Activated CD8-positive, alpha-beta memory T cell treated with anti-CD3 and anti-CD28 coated beads, Interleukin-2, amount 50 U/mL, for 48 hours (primary cell): ENCODE measurements around the gene FLNC.

Experiments used
- DNase-seq: peaks from one replicate; pipeline ENCODE4 v3.0.0-alpha.2; 2020

Gene FLNC

GRCh38 chr7:128867842-128868623 is 37.8 kb downstream of the FLNC start:
- no peak for DNase-seq

- DNase-seq = no peak
These were observed 38.5 kb downstream of the FLNC start for GRCh38 chr7:128868624-128869137.

- DNase-seq = peak; percentile 75
These were observed 39.1 kb downstream of the FLNC start for GRCh38 chr7:128869138-128869943.

- no peak for DNase-seq
These were observed 39.7 kb downstream of the FLNC start for GRCh38 chr7:128869944-128870285.

- no peak for DNase-seq
These were observed 40.8 kb downstream of the FLNC start for GRCh38 chr7:128871050-128871449.

GRCh38 chr7:128872394-128872824 is 42.2 kb downstream of the FLNC start:
- DNase-seq = no peak

- DNase-seq = no peak
These were observed 43.0 kb downstream of the FLNC start for GRCh38 chr7:128873234-128873633.

GRCh38 chr7:128874140-128875031 is 44.2 kb downstream of the FLNC start:
- no peak for DNase-seq

GRCh38 chr7:128875523-128875948 is 45.3 kb downstream of the FLNC start:
- DNase-seq = no peak

GRCh38 chr7:128876127-128876526 is 45.9 kb downstream of the FLNC start:
- no peak for DNase-seq

- no peak for DNase-seq
These were observed 46.4 kb downstream of the FLNC start for GRCh38 chr7:128876586-128876977.

GRCh38 chr7:128876978-128877755 is 47.0 kb downstream of the FLNC start:
- DNase-seq = no peak

GRCh38 chr7:128877756-128878120 is 47.5 kb downstream of the FLNC start:
- DNase-seq = no peak

- DNase-seq = no peak
These were observed 48.3 kb downstream of the FLNC start for GRCh38 chr7:128878226-128879105.

GRCh38 chr7:128879461-128879938 is 49.3 kb downstream of the FLNC start:
- no peak for DNase-seq

GRCh38 chr7:128879939-128880746 is 49.9 kb downstream of the FLNC start:
- DNase-seq = no peak

GRCh38 chr7:128880791-128881457 is 50.7 kb downstream of the FLNC start:
- no peak for DNase-seq

GRCh38 chr7:128881458-128882125 is 51.4 kb downstream of the FLNC start:
- DNase-seq = no peak

- DNase-seq = no peak
These were observed 51.9 kb downstream of the FLNC start for GRCh38 chr7:128882134-128882533.
